ENCODE results near the gene KIAA1549. TPM values are rescaled to one million over a fixed set of nuclear protein-coding genes. Genes with fewer than 3 reads are reported as not detected.

Gene KIAA1549
- total and polyA plus RNA-seq, 2 donors (not counting 1 experiment from before 2014, with no cell fraction given) = under 0.01 to 0.52 TPM

GRCh38 chr7:138919911-138920310 is 61.3 kb downstream of the KIAA1549 start:
- DNase-seq (no peak), ATAC-seq (ENCODE audit: low read depth) (no peak)
- Histone ChIP-seq H3K36me3 (replicated peaks in 1 of 2; ENCODE audit: control extremely low read depth in 1 of 2, control insufficient read depth in 1 of 2, extremely low read depth in 1 of 2, insufficient read depth in 2 of 2, low read length in 1 of 2) (no peaks in the 10 kb centered on the region), H2AFZ (ENCODE audit: insufficient read depth, low read depth, low read length, poor library complexity, severe bottlenecking) (no peak overlapping the region), H3K4me2 (replicated peaks; ENCODE audit: low read depth, low read length, poor library complexity, severe bottlenecking) (no peak overlapping the region), H3K27ac (ENCODE audit: low read length in 2 of 2) (no peak overlapping the region), H3K9me3 (ENCODE audit: control extremely low read depth in 1 of 3, control insufficient read depth in 2 of 3, insufficient read depth in 1 of 3, low read length in 2 of 3) (no peaks in the 10 kb centered on the region), H3K4me3 (ENCODE audit: control extremely low read depth in 1 of 5, extremely low read depth in 1 of 5, insufficient read depth in 1 of 5, low read depth in 2 of 5, low read length in 4 of 5) (no peak overlapping the region), H4K20me1 (ENCODE audit: control insufficient read depth, insufficient read depth, low read length, poor library complexity, severe bottlenecking) (no peaks in the 10 kb centered on the region), H3K4me1 (ENCODE audit: control insufficient read depth in 2 of 2, insufficient read depth in 2 of 2, low read length in 2 of 2) (no peaks in the 10 kb centered on the region), H3K9ac (ENCODE audit: low read length) (no peak overlapping the region), H3K27me3 (replicated peaks in 1 of 4; ENCODE audit: control extremely low read depth in 1 of 4, control insufficient read depth in 3 of 4, insufficient read depth in 4 of 4, low read length in 3 of 4) (no peaks in the 10 kb centered on the region), H3K79me2 (ENCODE audit: control insufficient read depth, insufficient read depth, low read length) (no peaks in the 10 kb centered on the region)
- Mint-ChIP-seq H3K4me3 (no peak overlapping the region), H3K27me3 (peaks cover 3% of the 10 kb centered on the region), H3K9me3 (ENCODE audit: insufficient read depth) (no peaks in the 10 kb centered on the region), H3K27ac (no peak overlapping the region), H3K4me1 (no peaks in the 10 kb centered on the region)
- ChIA-PET POLR2A (no interaction called here), CTCF (no interaction called here)
- WGBS (ENCODE audit: insufficient coverage) = 72% methylated on average over 5 of the region's 5 CpGs
- TF ChIP-seq EZH2 (IDR thresholded peaks at IDR 0.05; ENCODE audit: borderline replicate concordance, insufficient read depth, low read depth, low read length, poor library complexity, severe bottlenecking) = no peak
- no peak for TF ChIP-seq CTCF (IDR thresholded peaks at IDR 0.05)
- intact Hi-C loops (cut with micrococcal nuclease) = no loop called here

GRCh38 chr7:138919216-138919615 is 62.0 kb downstream of the KIAA1549 start:
- Histone ChIP-seq H4K20me1 (ENCODE audit: control insufficient read depth, insufficient read depth, low read length, poor library complexity, severe bottlenecking) (no peaks in the 10 kb centered on the region), H3K79me2 (ENCODE audit: control insufficient read depth, insufficient read depth, low read length) (no peaks in the 10 kb centered on the region), H3K4me1 (ENCODE audit: control insufficient read depth in 2 of 2, insufficient read depth in 2 of 2, low read length in 2 of 2) (no peaks in the 10 kb centered on the region), H3K36me3 (replicated peaks in 1 of 2; ENCODE audit: control extremely low read depth in 1 of 2, control insufficient read depth in 1 of 2, extremely low read depth in 1 of 2, insufficient read depth in 2 of 2, low read length in 1 of 2) (no peaks in the 10 kb centered on the region), H3K9me3 (ENCODE audit: control extremely low read depth in 1 of 3, control insufficient read depth in 2 of 3, insufficient read depth in 1 of 3, low read length in 2 of 3) (no peaks in the 10 kb centered on the region), H2AFZ (ENCODE audit: insufficient read depth, low read depth, low read length, poor library complexity, severe bottlenecking) (no peak overlapping the region), H3K27me3 (replicated peaks in 1 of 4; ENCODE audit: control extremely low read depth in 1 of 4, control insufficient read depth in 3 of 4, insufficient read depth in 4 of 4, low read length in 3 of 4) (no peaks in the 10 kb centered on the region), H3K4me2 (replicated peaks; ENCODE audit: low read depth, low read length, poor library complexity, severe bottlenecking) (no peak overlapping the region), H3K9ac (ENCODE audit: low read length) (no peak overlapping the region), H3K4me3 (ENCODE audit: control extremely low read depth in 1 of 5, extremely low read depth in 1 of 5, insufficient read depth in 1 of 5, low read depth in 2 of 5, low read length in 4 of 5) (no peak overlapping the region), H3K27ac (ENCODE audit: low read length in 2 of 2) (no peak overlapping the region)
- ATAC-seq (ENCODE audit: low read depth) (no peak), DNase-seq (no peak)
- CTCF ChIA-PET = no interaction called here
- intact Hi-C loops (cut with micrococcal nuclease) = no loop called here
- TF ChIP-seq CTCF (IDR thresholded peaks at IDR 0.05) = no peak
- TF ChIP-seq EZH2 (IDR thresholded peaks at IDR 0.05; ENCODE audit: borderline replicate concordance, insufficient read depth, low read depth, low read length, poor library complexity, severe bottlenecking) = no peak
- peaks cover 10% of the 10 kb centered on the region for H3K27me3 Mint-ChIP-seq
- no peak overlapping the region for H3K4me3 Mint-ChIP-seq
- H3K9me3 Mint-ChIP-seq (ENCODE audit: insufficient read depth) = no peaks in the 10 kb centered on the region
- WGBS (ENCODE audit: insufficient coverage) = 97% methylated on average over 5 of the region's 9 CpGs
- POLR2A ChIA-PET = no interaction called here
- H3K27ac Mint-ChIP-seq = no peak overlapping the region
- H3K4me1 Mint-ChIP-seq = no peaks in the 10 kb centered on the region

Data from B cell (primary cell).